ENCODE measurements around the gene CYSTM1. TPM values are rescaled to one million over a fixed set of nuclear protein-coding genes. Genes with fewer than 3 reads are reported as not detected.
A peak's percentile ranks its signal among the peaks of the same experiment; 100 is the strongest.

Gene CYSTM1
- polyA plus RNA-seq, 2 of the 4 experiments (the other 2 are of a cell fraction) = 76.8 to 103 TPM

- DNase-seq (ENCODE audit: low read depth in 1 of 2, low spot score in 1 of 2) (no peak), FAIRE-seq (no peak), ATAC-seq (no peak)
- peaks cover 13% of the 10 kb centered on the region; the same call in 2 of the 3 replicates for H3K4me1 ChIP-seq
- POLR2A ChIA-PET = no interaction called here
- no peak overlapping the region for H3K27ac ChIP-seq
- no peaks in the 10 kb centered on the region for H3K9me3 ChIP-seq
- no peak overlapping the region for H3K4me2 ChIP-seq
- TF ChIP-seq GATA3 (IDR thresholded peaks at IDR 0.05; ENCODE audit: borderline replicate concordance) (no peak), EHMT2 (IDR thresholded peaks at IDR 0.05; ENCODE audit: low read depth) (no peak), MAZ (IDR thresholded peaks at IDR 0.05; ENCODE audit: borderline replicate concordance, low read depth, low read length) (no peak), KDM1A (IDR thresholded peaks at IDR 0.05; ENCODE audit: low read depth) (no peak), HOXB5 (CRISPR knock-in tag; IDR thresholded peaks at IDR 0.05) (no peak), HOXB13 (CRISPR knock-in tag; IDR thresholded peaks at IDR 0.05; ENCODE audit: low read depth) (no peak), RAD21 (conservative IDR thresholded peaks at IDR 0.05 in 1 of 2, IDR thresholded peaks at IDR 0.05 in 1 of 2) (no peak), RARB (CRISPR knock-in tag; IDR thresholded peaks at IDR 0.05) (no peak), E2F6 (IDR thresholded peaks at IDR 0.05; ENCODE audit: borderline replicate concordance, low read depth) (no peak), EHF (CRISPR knock-in tag; IDR thresholded peaks at IDR 0.05) (no peak), JUNB (IDR thresholded peaks at IDR 0.05) (no peak)
- TF ChIP-seq, protein P1, sequence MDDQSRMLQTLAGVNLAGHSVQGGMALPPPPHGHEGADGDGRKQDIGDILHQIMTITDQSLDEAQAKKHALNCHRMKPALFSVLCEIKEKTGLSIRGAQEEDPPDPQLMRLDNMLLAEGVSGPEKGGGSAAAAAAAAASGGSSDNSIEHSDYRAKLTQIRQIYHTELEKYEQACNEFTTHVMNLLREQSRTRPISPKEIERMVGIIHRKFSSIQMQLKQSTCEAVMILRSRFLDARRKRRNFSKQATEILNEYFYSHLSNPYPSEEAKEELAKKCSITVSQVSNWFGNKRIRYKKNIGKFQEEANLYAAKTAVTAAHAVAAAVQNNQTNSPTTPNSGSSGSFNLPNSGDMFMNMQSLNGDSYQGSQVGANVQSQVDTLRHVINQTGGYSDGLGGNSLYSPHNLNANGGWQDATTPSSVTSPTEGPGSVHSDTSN (IDR thresholded peaks at IDR 0.05) = no peak
- TF ChIP-seq, protein P2, sequence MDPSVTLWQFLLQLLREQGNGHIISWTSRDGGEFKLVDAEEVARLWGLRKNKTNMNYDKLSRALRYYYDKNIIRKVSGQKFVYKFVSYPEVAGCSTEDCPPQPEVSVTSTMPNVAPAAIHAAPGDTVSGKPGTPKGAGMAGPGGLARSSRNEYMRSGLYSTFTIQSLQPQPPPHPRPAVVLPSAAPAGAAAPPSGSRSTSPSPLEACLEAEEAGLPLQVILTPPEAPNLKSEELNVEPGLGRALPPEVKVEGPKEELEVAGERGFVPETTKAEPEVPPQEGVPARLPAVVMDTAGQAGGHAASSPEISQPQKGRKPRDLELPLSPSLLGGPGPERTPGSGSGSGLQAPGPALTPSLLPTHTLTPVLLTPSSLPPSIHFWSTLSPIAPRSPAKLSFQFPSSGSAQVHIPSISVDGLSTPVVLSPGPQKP (IDR thresholded peaks at IDR 0.05; ENCODE audit: low read depth, low read length) = no peak
- no peak overlapping the region for H3K4me3 ChIP-seq
- CTCF ChIA-PET = no interaction called here
- 80% methylated on average over 2 of the region's 2 CpGs for WGBS (ENCODE audit: missing lambda C conversion rate)
Observed at GRCh38 chr5:140202610-140203009, 27.6 kb downstream of the CYSTM1 start.

DNA sequence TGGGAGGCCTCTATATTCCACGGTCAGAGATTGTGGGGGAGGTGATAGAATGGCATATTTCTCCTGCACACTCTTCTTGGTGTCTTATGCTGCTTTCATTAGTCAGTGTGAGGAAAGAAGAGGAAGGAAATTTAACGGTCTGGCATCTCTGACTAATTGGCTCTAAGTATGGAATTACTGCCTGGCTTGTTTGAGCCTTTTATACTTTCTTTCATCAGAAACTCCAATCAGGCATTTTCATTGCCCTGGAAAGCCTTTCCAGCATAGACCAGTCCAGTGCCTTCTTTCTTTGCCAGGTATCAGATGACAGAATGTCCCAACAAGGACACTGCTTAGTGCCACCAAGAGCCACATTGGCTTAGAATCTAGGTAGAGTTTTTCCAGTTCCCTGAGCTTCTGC, 30.2 kb downstream of the CYSTM1 start:
- no peak for DNase-seq (ENCODE audit: low read depth in 1 of 2, low spot score in 1 of 2)
- WGBS (ENCODE audit: missing lambda C conversion rate) = 79% methylated on average over 2 of the region's 2 CpGs
- Histone ChIP-seq H3K27ac (no peak overlapping the region), H3K4me2 (no peak overlapping the region), H3K9me3 (no peaks in the 10 kb centered on the region), H3K4me1 (peaks cover 15% of the 10 kb centered on the region; the same call in 2 of the 3 replicates), H3K4me3 (no peak overlapping the region)
- CTCF ChIA-PET = interaction anchor here (0.6 to 2.2 kb wide), 9 partner anchors 8 to 147 kb away, joined by 3 to 8 read pairs (median 3); no protein-coding TSS in a partner anchor
- no peak for FAIRE-seq
- TF ChIP-seq CTCF (IDR thresholded peaks at IDR 0.05) (no peak), JUN (IDR thresholded peaks at IDR 0.05) (no peak), E2F6 (IDR thresholded peaks at IDR 0.05; ENCODE audit: borderline replicate concordance, low read depth) (no peak), FOSB (CRISPR knock-in tag; IDR thresholded peaks at IDR 0.05) (no peak)
- POLR2A ChIA-PET = no interaction called here
- ATAC-seq = peak in 1 of 2 experiments; percentile 17; a peak in 1 of 6 replicates

DNA sequence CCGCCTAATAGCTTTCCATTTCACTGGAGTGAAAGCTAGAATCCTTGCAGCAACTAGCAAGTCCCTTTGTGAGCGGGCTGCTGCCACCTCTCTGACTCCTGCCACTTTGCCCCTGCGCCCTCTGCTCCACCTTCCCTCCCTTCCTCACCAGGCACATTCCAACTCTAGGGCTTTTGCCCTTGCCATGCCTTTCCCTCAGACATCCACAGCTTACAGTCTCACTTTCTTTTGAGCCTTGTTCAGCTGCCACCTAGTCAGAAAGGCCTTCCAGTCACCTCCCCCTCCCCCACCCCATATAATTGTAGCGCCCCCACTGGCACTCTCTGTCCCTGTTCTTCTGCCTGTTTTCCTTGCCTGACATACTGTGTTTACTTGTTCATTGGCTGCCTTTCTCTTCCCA, 31.0 kb downstream of the CYSTM1 start:
- ChIA-PET POLR2A (interaction anchor here (1.6 kb wide), 1 partner anchor 31 kb away, joined by 3 read pairs; the partner anchor contains the start of gene CYSTM1), CTCF (interaction anchor here (0.6 to 2.2 kb wide), 11 partner anchors 9 to 146 kb away, joined by 3 to 8 read pairs (median 3); no protein-coding TSS in a partner anchor)
- ATAC-seq = peak in 1 of 2 experiments; percentile 33; a peak in 1 of 6 replicates
- Histone ChIP-seq H3K9me3 (no peaks in the 10 kb centered on the region), H3K4me3 (no peak overlapping the region), H3K4me1 (peaks cover 15% of the 10 kb centered on the region; the same call in 2 of the 3 replicates), H3K27ac (no peak overlapping the region), H3K4me2 (no peak overlapping the region)
- FAIRE-seq = no peak
- DNase-seq (ENCODE audit: low read depth in 1 of 2, low spot score in 1 of 2) = peak in 1 of 2 experiments; percentile 15
- 90% methylated on average over 4 of the region's 4 CpGs for WGBS (ENCODE audit: missing lambda C conversion rate)
- TF ChIP-seq JUN (IDR thresholded peaks at IDR 0.05) (no peak), POLR2A (IDR thresholded peaks at IDR 0.05; ENCODE audit: low read length) (no peak), RARB (CRISPR knock-in tag; IDR thresholded peaks at IDR 0.05) (no peak), RCOR1 (IDR thresholded peaks at IDR 0.05; ENCODE audit: low read depth, low read length) (no peak), EHF (CRISPR knock-in tag; IDR thresholded peaks at IDR 0.05) (no peak), HDAC2 (IDR thresholded peaks at IDR 0.05) (no peak), SREBF2 (IDR thresholded peaks at IDR 0.05) (no peak), BHLHE40 (IDR thresholded peaks at IDR 0.05; ENCODE audit: low read depth, low read length) (no peak), ZFP36 (IDR thresholded peaks at IDR 0.05; ENCODE audit: borderline replicate concordance, partially characterized antibody) (no peak), HES2 (IDR thresholded peaks at IDR 0.05) (no peak), HMGXB4 (CRISPR knock-in tag; IDR thresholded peaks at IDR 0.05; ENCODE audit: borderline replicate concordance) (no peak), HEYL (CRISPR knock-in tag; IDR thresholded peaks at IDR 0.05) (no peak)
- TF ChIP-seq, protein P3, sequence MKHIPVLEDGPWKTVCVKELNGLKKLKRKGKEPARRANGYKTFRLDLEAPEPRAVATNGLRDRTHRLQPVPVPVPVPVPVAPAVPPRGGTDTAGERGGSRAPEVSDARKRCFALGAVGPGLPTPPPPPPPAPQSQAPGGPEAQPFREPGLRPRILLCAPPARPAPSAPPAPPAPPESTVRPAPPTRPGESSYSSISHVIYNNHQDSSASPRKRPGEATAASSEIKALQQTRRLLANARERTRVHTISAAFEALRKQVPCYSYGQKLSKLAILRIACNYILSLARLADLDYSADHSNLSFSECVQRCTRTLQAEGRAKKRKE (CRISPR knock-in tag; IDR thresholded peaks at IDR 0.05; ENCODE audit: low read depth) = no peak

Data from A549 (cell line).